IPS-11a (cell line): ENCODE data around the gene TENM3.

Source experiments
- H3K4me3 ChIP-seq: one replicate; pipeline ENCODE4 v1.5.1; 2013; ENCODE audit warnings: low read depth, low read length, control low read depth

TENM3 gene

GRCh38 chr4:182827166-182827565 is 584.0 kb downstream of the TENM3 start:
- H3K4me3 ChIP-seq, result no peak overlapping the region

DNA sequence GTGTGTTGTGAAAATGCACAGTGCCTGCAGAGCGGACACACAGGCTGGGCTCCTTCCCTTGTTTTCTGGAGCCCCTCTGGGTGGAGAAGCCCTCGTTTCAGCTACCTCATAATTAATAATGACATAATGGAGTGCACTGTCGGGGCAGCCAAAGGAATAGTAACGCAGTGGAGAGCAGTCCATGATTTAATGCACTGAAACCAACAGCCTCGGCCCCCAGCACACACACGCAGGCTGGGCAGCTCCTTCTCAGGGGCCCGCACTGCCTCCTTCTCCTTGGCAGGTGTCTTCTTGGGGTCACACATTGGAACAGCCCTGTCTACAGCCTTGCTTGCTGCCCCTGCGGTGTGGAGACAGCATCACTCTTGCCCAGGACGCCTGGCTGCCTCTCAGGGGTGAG is 584.8 kb downstream of the TENM3 start:
- no peak overlapping the region for H3K4me3 ChIP-seq

GRCh38 chr4:182828360-182829025 is 585.3 kb downstream of the TENM3 start:
- H3K4me3 ChIP-seq, result no peak overlapping the region

GRCh38 chr4:182829196-182829595 is 586.0 kb downstream of the TENM3 start:
- no peak overlapping the region for H3K4me3 ChIP-seq

GRCh38 chr4:182831376-182831775 is 588.2 kb downstream of the TENM3 start:
- H3K4me3 ChIP-seq, result no peak overlapping the region

DNA sequence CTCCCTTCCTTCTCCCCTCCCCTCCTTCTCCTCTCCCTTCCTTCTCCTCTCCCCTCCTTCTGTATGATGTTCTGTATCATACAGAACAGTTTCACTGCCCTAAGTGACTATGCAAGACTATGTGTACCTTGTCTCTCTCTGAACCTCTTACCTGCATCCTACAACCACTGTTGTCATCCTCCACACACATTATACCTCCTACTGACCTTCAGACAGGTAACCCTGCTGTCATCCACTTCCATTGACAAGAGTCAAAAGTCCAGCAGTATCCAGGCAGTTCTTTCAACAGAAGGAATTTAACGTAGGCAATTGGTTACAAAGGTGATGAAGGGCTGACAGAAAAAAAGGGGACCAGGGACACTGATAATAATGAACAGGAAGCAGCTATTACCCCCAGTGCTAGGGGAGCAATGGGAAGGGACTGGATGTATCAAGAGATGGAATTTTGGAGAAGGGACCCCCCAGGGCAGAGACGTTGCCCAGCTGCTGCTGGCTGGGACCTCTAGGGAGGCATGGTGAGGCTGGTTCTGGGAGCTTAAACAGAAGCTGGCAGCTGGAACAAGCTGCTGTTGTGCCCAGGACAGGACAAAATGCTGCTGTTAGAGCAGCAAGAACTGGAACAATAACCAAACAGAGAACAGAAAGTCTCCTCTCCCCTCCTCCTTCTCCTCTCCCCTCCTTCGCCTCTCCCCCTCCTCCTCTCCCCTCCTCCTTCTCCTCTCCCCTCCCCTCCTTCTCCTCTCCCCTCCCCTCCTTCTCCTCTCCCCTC is 589.3 kb downstream of the TENM3 start:
- H3K4me3 ChIP-seq, result no peak overlapping the region

GRCh38 chr4:182835006-182835740 is 592.0 kb downstream of the TENM3 start:
- H3K4me3 ChIP-seq, result no peak overlapping the region

DNA sequence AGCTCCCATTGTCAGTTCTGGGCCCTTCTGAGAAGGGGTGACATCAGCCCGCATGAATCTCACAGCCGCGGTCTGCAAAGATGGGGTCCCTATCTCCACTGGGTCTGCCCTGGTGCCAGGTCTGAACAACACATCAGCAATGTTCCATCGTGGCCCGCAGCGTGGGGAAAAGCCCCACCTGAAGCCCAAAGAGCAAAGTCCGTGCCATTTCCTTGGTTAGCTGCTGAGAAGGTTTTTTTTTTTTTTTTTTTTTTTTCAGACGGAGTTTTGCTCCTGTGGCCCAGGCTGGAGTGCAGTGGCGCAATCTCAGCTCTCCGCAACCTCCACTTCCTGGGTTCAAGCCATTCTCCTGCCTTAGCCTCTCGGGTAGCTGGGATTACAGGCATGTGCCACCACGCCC is 594.6 kb downstream of the TENM3 start:
- H3K4me3 ChIP-seq, result no peak overlapping the region

DNA sequence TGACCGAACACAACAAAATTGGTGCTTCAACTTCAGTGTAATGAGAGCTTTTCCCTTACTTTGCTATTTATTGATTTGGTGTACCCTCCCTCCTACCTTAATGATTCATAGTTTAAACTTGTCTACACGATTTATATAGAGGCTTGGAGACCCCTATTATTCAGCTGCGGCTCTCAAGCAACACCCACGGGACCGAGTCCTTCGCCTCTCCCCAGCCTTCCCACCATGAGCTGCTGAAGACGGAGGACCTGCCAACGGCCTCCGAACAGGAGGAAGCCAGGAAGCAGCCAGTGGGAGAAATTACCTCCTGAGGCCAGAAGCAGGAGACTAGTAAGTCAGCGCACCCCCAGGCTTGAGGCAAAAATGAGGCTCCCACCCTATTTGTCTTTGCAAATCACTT is 595.3 kb downstream of the TENM3 start:
- no peak overlapping the region for H3K4me3 ChIP-seq

GRCh38 chr4:182839256-182839655 is 596.1 kb downstream of the TENM3 start:
- no peak overlapping the region for H3K4me3 ChIP-seq

GRCh38 chr4:182840108-182840507 is 596.9 kb downstream of the TENM3 start:
- H3K4me3 ChIP-seq, result no peak overlapping the region

- no peak overlapping the region for H3K4me3 ChIP-seq
Measured at GRCh38 chr4:182842104-182842600, 599.0 kb downstream of the TENM3 start.

DNA sequence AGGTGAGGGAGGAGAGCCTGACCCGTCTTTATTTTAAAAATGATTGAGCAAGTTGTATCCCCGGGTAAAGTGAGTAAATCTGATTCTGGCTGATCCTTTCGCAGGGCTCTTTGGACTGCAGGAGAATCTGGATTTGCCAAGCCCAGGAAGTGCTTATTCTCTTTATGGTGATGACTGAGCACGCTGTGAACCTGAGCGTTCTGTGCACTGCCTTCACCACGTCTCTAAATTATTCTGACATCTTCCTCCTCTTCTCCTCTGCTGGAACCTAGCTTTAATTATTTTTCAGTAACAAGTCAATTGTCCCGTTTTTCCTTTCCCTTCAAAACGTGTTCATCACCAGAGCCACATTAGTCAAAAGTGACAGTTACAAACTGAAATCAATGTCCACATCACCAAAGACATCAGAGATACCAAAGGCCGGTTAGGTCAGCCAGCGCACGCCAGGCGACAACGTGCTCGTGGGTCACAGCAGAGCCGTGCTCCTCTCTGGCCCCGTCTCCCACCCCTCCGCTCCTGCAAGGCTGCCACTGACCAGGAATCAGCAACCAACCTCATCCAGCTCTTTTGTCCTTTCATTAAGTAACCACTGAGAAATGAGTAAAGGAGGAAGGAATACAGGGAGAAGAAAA is 599.7 kb downstream of the TENM3 start:
- H3K4me3 ChIP-seq, result no peak overlapping the region

DNA sequence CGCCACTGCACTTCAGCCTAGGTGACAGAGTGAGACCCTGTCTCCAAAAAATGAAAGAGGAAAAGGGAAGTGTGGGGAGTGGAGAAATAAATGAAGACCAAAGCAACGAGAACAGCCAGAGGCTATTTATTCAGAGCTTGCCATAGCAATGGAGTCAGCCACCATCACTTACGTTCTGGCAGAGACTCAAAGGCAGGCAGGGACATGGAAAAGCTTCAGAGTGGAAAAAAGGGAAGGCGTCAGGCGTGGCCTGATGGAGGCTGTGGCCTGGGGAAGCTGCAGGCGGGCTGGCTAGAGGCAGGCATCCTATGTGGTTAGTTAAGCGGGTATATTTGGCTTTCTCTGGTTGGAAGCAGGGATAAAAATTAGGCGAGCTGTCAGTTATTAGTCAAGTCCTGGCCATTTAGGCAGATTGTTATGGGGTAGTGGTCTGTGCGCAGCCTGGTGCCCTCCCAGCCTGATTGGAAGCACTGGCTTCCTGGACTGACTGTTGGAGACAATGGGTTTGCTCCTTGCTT is 600.7 kb downstream of the TENM3 start:
- H3K4me3 ChIP-seq, result no peak overlapping the region

DNA sequence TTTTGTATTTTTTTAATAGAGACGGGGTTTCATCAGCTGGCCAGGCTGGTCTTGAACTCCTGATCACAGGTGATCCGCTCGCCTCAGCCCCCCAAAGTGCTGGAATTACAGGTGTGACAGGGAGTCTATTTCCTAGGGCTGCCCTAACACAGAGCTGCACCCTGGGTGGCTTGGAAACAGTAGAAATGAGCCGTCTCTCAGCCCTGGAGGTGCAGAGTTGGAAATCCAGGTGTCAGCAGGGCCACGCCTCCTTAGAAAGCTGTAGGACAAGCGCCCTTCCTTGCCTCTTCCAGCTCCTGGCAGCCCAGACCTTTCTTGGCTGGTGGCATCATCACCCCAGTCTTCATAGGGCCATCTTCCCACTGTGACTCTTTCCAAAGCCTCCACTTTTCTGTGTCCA is 602.4 kb downstream of the TENM3 start:
- H3K4me3 ChIP-seq, result no peak overlapping the region

GRCh38 chr4:182846036-182846435 is 602.8 kb downstream of the TENM3 start:
- H3K4me3 ChIP-seq, result no peak overlapping the region

DNA sequence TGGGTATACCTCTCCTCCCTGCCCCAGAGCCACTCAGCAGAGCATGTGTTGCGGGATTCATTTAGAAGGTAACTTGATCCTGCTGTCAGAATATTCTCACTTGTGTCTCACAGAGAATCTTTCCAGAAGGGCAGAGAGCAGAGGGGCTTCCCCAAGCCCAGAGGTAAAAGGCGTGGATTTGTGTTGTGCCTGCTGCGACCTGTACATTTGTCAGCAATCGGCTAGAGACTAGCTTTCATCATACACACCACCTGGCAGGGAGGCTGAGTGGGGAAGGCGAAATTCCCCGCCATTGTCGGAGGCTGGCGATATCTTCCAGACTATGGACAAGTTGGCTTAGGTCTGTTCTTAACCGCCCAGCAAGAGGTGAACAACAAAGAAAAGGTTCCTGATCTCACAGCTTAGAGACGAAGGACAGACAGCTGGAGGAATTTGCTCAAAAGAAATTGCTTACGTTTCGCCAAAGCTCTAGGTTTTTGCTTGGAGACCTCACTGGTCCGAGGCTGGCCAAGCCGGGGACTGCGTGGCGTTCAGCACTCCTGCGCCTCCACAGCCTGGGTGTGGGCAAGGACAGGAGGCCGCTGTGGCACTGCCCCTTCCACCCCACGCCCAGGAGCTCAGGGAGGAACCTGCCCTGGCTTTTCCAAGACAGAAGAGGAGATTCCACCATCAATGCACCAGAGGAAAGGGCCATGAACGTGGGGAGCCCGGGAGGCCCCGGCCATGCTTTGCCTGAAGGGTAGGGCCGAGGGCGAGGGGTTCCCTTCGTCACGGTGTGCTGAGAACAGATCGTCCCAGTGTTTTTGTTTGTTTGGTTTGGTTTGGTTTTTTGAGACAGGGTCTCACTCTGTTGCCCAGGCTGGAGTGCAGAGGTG is 604.6 kb downstream of the TENM3 start:
- no peak overlapping the region for H3K4me3 ChIP-seq

- H3K4me3 ChIP-seq, result no peak overlapping the region
Measured at GRCh38 chr4:182848685-182849084, 605.5 kb downstream of the TENM3 start.
